Smooth muscle cell of bladder (primary cell): ENCODE data around the gene DNAJC15. TPM values are rescaled to one million over a fixed set of nuclear protein-coding genes. Genes with fewer than 3 reads are reported as not detected.

Experiments
- total RNA-seq: library from RNA; depleted of rRNA; stranded (reverse); fragments of >200 nt; gene quantifications from 2 replicates; pipeline ENCODE4 v1.2.3, GENCODE V29; 2014

The DNAJC15 gene
- total RNA-seq = 16.1 and 17.1 TPM in 2 replicates

GRCh38 chr13:43023289-43023963, at the start of gene DNAJC15:
DNAJC15 (plus strand) TSS chr13:43023586; CDS start chr13:43023627, 41 bp downstream.

GRCh38 chr13:42991898-42992763, 31.3 kb upstream of the DNAJC15 start, which contains the start of gene EPSTI1:
EPSTI1 (minus strand) TSS chr13:42992241; CDS start chr13:42992165, 76 bp downstream.

Other genes starting within 250 kb of the DNAJC15 start
- 0.09 and 0.14 TPM in 2 replicates for gene FAM216B, start 242.0 kb upstream of the DNAJC15 start, total RNA-seq
- gene EPSTI1, start 31.3 kb upstream of the DNAJC15 start, total RNA-seq = 3.1 and 3.7 TPM in 2 replicates